HepG2 (cell line): ENCODE measurements around the gene PSMB3. TPM values are rescaled to one million over a fixed set of nuclear protein-coding genes. Genes with fewer than 3 reads are reported as not detected.

Experiments
- FIP1L1 ChIP-seq: fragments of 200-400 bp; formaldehyde crosslinking; IDR thresholded peaks from 2 replicates; pipeline ENCODE4 v1.6.1; 2018; ENCODE audit warnings: low read depth, mild to moderate bottlenecking, low read length, moderate library complexity, borderline replicate concordance; ENCODE audit not compliant: insufficient read depth
- JUND ChIP-seq: sonication (generic); formaldehyde crosslinking; IDR thresholded peaks from 2 replicates; pipeline ENCODE4 v1.8.0; 2022; ENCODE audit warnings: mild to moderate bottlenecking, missing genetic modification reagents
- KLF16 ChIP-seq, 2 experiments: sonication (generic) in 1 of 2; formaldehyde crosslinking in 1 of 2; IDR thresholded peaks; 2 replicates each; pipeline versions ENCODE4 v1.6.1 to v1.8.0; 2016 to 2023; ENCODE audit warnings: missing genetic modification reagents in 2 of 2, missing compliant biosample characterization in 1 of 2
- NAIF1 ChIP-seq: sonication (generic); formaldehyde crosslinking; IDR thresholded peaks from 2 replicates; pipeline ENCODE4 v1.5.0; 2020; ENCODE audit warnings: mild to moderate bottlenecking, missing genetic modification reagents, borderline replicate concordance
- NCOA5 ChIP-seq: sonication (generic); formaldehyde crosslinking; IDR thresholded peaks from 2 replicates; pipeline ENCODE4 v1.4.0; 2020; ENCODE audit warnings: missing genetic modification reagents
- NFKBIZ ChIP-seq: IDR thresholded peaks from 2 replicates; pipeline ENCODE4 v1.6.1; 2018; ENCODE audit warnings: missing genetic modification reagents, missing compliant biosample characterization
- NKX3-1 ChIP-seq: sonication (generic); formaldehyde crosslinking; IDR thresholded peaks from 2 replicates; pipeline ENCODE4 v1.5.0; 2020; ENCODE audit warnings: missing genetic modification reagents
- RARA ChIP-seq: IDR thresholded peaks from 2 replicates; pipeline ENCODE4 v1.6.1; 2016; ENCODE audit warnings: missing genetic modification reagents, missing compliant biosample characterization
- SATB2 ChIP-seq: sonication (generic); formaldehyde crosslinking; IDR thresholded peaks from 2 replicates; pipeline ENCODE4 v1.5.0; 2020; ENCODE audit warnings: missing genetic modification reagents
- SOX13 ChIP-seq, 3 experiments: fragments of 450-650 bp in 1 of 3; sonication (generic) in 1 of 3; formaldehyde crosslinking in 1 of 3; IDR thresholded peaks in 2 of 3; conservative IDR thresholded peaks in 1 of 3; 2 replicates each; pipeline versions ENCODE4 v1.5.0 to v1.6.1; 2016 to 2020; ENCODE audit warnings: antibody characterized with exemption in 1 of 3, mild to moderate bottlenecking in 1 of 3, missing compliant biosample characterization in 1 of 3, missing genetic modification reagents in 1 of 3, moderate library complexity in 1 of 3
- SRSF1 ChIP-seq: fragments of 200-400 bp; formaldehyde crosslinking; optimal IDR thresholded peaks from 2 replicates; pipeline ENCODE3; 2017; ENCODE audit warnings: mild to moderate bottlenecking, low read depth, low read length, moderate library complexity
- ZNF563 ChIP-seq: sonication (generic); formaldehyde crosslinking; IDR thresholded peaks from 2 replicates; pipeline ENCODE4 v1.8.0; 2022; ENCODE audit warnings: mild to moderate bottlenecking, moderate library complexity, missing genetic modification reagents
- ZNF781 ChIP-seq: sonication (generic); formaldehyde crosslinking; IDR thresholded peaks from 2 replicates; pipeline ENCODE4 v1.5.1; 2020; ENCODE audit warnings: borderline replicate concordance, mild to moderate bottlenecking, missing genetic modification reagents; ENCODE audit errors: not compliant biosample characterization
- ZNF879 ChIP-seq: sonication (generic); formaldehyde crosslinking; IDR thresholded peaks from 2 replicates; pipeline ENCODE4 v1.8.1; 2023; ENCODE audit warnings: missing genetic modification reagents
- polyA plus RNA-seq, 8 experiments: library from polyadenylated mRNA; depleted of rRNA in 3 of 8; stranded (reverse) in 7 of 8; unstranded in 1 of 8; fragments of >200 nt; fragmentation: Illumina TruSeq in 4 of 8; extraction: Trizol in 4 of 8; gene quantifications; 2 replicates each; pipeline versions ENCODE4 v1.2.1 to v1.2.3, GENCODE V29; 2011 to 2016; ENCODE audit warnings: low read depth in 4 of 8, missing spikeins in 1 of 8, mixed read lengths in 1 of 8; ENCODE audit not compliant: insufficient read depth in 1 of 8
- total RNA-seq, 5 experiments: library from RNA; depleted of rRNA; stranded (reverse); fragments of >200 nt; fragmentation: Illumina TruSeq; extraction: Trizol; gene quantifications; 2 replicates each; pipeline ENCODE4 v1.2.3, GENCODE V29; 2016; ENCODE audit warnings: low read depth in 1 of 5
- TF ChIP-seq, protein P1 (sequence below): sonication (generic); formaldehyde crosslinking; IDR thresholded peaks from 2 replicates; pipeline ENCODE4 v1.5.0; 2020; ENCODE audit warnings: missing genetic modification reagents, mild to moderate bottlenecking, borderline replicate concordance
- TF ChIP-seq, protein P2 (sequence below): IDR thresholded peaks from 2 replicates; pipeline ENCODE4 v1.6.1; 2016; ENCODE audit warnings: missing compliant biosample characterization, missing genetic modification reagents, borderline replicate concordance
- TF ChIP-seq, protein P3 (sequence below): sonication (generic); formaldehyde crosslinking; IDR thresholded peaks from 2 replicates; pipeline ENCODE4 v1.8.1; 2023; ENCODE audit warnings: missing genetic modification reagents, mild to moderate bottlenecking, borderline replicate concordance
- TF ChIP-seq, protein P4 (sequence below): sonication (generic); formaldehyde crosslinking; IDR thresholded peaks from 2 replicates; pipeline ENCODE4 v1.4.0; 2020; ENCODE audit warnings: missing genetic modification reagents, borderline replicate concordance

PSMB3 gene
- total and polyA plus RNA-seq, 2 of the 13 experiments (the other 11 are each of a cell fraction or from before 2014, with no cell fraction given), result 366 to 517 TPM

DNA sequence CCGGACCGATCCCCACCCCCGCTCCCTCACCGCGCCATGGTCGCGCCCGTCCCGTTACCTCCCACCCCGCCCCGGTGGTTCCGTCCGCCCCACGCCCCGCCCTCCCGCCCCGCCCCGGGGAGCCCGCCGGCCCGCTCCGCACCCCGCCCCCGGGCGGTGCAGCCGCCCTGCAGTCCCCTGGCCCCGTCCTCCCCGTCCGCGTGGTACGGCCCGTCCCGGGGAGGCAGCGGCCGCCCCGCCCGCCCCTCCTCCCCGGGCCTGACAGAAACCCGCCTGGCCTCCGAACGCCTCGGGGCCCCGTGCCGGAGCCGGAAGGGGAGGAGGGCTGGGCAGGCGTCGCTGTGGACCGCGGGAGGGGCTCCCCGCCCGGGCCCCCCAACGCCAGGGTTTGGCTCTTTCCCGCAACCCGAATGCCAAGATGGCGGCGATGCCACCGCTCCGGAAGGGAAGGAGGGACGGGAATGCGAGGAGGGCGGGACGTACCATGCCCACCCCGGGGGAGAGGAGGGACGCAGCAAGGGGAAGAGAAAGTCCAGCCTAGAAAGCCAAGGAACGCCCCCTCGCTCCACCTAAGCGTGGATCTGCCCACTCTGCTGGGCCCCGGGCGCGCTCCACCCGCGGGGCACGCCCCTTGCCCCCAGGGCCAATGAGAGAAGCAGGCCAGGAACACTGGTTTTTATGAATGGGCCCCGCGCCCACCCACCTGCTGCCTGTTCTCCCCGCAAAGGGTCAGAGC, 47.1 kb downstream of the PSMB3 start, which contains the start of gene PIP4K2B (continued):
- TF ChIP-seq, protein P1, sequence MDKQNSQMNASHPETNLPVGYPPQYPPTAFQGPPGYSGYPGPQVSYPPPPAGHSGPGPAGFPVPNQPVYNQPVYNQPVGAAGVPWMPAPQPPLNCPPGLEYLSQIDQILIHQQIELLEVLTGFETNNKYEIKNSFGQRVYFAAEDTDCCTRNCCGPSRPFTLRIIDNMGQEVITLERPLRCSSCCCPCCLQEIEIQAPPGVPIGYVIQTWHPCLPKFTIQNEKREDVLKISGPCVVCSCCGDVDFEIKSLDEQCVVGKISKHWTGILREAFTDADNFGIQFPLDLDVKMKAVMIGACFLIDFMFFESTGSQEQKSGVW (CRISPR knock-in tag), result no peak
- TF ChIP-seq JUND (CRISPR knock-in tag) (0 out of 2 replicates have a peak, but pooled peaks have one; percentile 43), NFKBIZ (CRISPR knock-in tag) (0 out of 2 replicates have a peak, but pooled peaks have one; percentile 20), KLF16 (CRISPR knock-in tag; IDR thresholded peaks at IDR 0.05) (peak in 1 of 2 experiments; percentile 77; a peak in 2 of 4 replicates), ZNF563 (CRISPR knock-in tag) (peak; percentile 77), NKX3-1 (peak; percentile 74; the same call in 1 of the 2 replicates), SOX13 (IDR thresholded peaks at IDR 0.05) (peak; percentile 64; the same call in 1 of the 2 replicates), SOX13 (CRISPR knock-in tag; conservative IDR thresholded peaks at IDR 0.05 in 1 of 2, IDR thresholded peaks at IDR 0.05 in 1 of 2) (peak in 1 of 2 experiments; percentile 25; a peak in 1 of 4 replicates), NAIF1 (CRISPR knock-in tag) (no peak; the same call in 1 of the 2 replicates), FIP1L1 (peak; percentile 39; the same call in 1 of the 2 replicates), ZNF781 (CRISPR knock-in tag) (no peak), NCOA5 (CRISPR knock-in tag) (no peak), SRSF1 (peak; percentile 97), RARA (no peak; the same call in none of the 2 replicates), SATB2 (CRISPR knock-in tag) (no peak), ZNF879 (CRISPR knock-in tag) (0 out of 2 replicates have a peak, but pooled peaks have one; percentile 4)
- TF ChIP-seq, protein P2, sequence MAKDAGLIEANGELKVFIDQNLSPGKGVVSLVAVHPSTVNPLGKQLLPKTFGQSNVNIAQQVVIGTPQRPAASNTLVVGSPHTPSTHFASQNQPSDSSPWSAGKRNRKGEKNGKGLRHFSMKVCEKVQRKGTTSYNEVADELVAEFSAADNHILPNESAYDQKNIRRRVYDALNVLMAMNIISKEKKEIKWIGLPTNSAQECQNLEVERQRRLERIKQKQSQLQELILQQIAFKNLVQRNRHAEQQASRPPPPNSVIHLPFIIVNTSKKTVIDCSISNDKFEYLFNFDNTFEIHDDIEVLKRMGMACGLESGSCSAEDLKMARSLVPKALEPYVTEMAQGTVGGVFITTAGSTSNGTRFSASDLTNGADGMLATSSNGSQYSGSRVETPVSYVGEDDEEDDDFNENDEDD (CRISPR knock-in tag), result peak; percentile 69; the same call in 1 of the 2 replicates
- TF ChIP-seq, protein P3, sequence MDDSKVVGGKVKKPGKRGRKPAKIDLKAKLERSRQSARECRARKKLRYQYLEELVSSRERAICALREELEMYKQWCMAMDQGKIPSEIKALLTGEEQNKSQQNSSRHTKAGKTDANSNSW, result no peak
- TF ChIP-seq, protein P4, sequence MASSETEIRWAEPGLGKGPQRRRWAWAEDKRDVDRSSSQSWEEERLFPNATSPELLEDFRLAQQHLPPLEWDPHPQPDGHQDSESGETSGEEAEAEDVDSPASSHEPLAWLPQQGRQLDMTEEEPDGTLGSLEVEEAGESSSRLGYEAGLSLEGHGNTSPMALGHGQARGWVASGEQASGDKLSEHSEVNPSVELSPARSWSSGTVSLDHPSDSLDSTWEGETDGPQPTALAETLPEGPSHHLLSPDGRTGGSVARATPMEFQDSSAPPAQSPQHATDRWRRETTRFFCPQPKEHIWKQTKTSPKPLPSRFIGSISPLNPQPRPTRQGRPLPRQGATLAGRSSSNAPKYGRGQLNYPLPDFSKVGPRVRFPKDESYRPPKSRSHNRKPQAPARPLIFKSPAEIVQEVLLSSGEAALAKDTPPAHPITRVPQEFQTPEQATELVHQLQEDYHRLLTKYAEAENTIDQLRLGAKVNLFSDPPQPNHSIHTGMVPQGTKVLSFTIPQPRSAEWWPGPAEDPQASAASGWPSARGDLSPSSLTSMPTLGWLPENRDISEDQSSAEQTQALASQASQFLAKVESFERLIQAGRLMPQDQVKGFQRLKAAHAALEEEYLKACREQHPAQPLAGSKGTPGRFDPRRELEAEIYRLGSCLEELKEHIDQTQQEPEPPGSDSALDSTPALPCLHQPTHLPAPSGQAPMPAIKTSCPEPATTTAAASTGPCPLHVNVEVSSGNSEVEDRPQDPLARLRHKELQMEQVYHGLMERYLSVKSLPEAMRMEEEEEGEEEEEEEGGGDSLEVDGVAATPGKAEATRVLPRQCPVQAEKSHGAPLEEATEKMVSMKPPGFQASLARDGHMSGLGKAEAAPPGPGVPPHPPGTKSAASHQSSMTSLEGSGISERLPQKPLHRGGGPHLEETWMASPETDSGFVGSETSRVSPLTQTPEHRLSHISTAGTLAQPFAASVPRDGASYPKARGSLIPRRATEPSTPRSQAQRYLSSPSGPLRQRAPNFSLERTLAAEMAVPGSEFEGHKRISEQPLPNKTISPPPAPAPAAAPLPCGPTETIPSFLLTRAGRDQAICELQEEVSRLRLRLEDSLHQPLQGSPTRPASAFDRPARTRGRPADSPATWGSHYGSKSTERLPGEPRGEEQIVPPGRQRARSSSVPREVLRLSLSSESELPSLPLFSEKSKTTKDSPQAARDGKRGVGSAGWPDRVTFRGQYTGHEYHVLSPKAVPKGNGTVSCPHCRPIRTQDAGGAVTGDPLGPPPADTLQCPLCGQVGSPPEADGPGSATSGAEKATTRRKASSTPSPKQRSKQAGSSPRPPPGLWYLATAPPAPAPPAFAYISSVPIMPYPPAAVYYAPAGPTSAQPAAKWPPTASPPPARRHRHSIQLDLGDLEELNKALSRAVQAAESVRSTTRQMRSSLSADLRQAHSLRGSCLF (CRISPR knock-in tag), result no peak
